ENCODE measurements around the gene TPH2.

TPH2 gene

GRCh38 chr12:72030277-72030676, 91.6 kb downstream of the TPH2 start:
- no peak for DNase-seq (ENCODE audit: low read depth in 4 of 4, low spot score in 1 of 4)

DNA sequence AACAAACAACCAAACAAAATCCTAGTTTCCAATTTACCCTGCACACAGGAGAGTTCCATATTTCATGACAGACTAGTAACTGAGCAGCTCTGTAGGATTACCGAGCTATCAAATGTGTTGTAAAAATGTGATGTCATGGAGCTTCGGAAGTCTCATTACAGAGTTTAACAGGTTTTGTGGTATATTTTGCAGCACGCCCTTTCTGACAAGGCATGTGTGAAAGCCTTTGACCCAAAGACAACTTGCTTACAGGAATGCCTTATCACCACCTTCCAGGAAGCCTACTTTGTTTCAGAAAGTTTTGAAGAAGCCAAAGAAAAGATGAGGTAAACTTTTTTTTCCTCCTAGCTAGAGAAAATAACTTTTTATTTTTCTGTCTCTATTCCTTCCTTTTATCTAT, 92.4 kb downstream of the TPH2 start:
- no peak for DNase-seq (ENCODE audit: low read depth in 4 of 4, low spot score in 1 of 4)

- no peak for DNase-seq (ENCODE audit: low read depth in 4 of 4, low spot score in 1 of 4)
Measured at GRCh38 chr12:72033991-72034390, 95.3 kb downstream of the TPH2 start.

DNA sequence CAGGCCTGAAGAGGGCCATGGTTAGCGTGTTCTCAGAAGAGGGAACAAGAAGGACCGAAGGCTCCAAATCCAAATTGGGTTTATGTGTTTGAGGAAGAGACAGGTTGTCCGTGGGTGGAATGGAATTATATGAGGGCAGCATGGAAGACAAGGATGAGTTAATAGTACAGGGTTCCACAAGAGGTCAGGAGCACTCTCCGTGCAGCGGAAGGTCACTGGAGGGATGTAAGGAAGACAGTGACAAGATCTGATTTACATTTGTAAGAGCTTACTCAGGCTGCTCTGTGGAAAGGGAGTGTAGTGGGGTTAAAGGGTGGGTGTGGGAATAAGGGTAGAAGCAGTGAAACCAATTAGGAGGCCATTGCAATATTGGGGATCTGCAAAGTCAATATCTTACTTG, 97.0 kb downstream of the TPH2 start:
- no peak for DNase-seq (ENCODE audit: low read depth in 4 of 4, low spot score in 1 of 4)

- DNase-seq (ENCODE audit: low read depth in 4 of 4, low spot score in 1 of 4), result no peak
Measured at GRCh38 chr12:72036393-72036792, 97.7 kb downstream of the TPH2 start.

DNA sequence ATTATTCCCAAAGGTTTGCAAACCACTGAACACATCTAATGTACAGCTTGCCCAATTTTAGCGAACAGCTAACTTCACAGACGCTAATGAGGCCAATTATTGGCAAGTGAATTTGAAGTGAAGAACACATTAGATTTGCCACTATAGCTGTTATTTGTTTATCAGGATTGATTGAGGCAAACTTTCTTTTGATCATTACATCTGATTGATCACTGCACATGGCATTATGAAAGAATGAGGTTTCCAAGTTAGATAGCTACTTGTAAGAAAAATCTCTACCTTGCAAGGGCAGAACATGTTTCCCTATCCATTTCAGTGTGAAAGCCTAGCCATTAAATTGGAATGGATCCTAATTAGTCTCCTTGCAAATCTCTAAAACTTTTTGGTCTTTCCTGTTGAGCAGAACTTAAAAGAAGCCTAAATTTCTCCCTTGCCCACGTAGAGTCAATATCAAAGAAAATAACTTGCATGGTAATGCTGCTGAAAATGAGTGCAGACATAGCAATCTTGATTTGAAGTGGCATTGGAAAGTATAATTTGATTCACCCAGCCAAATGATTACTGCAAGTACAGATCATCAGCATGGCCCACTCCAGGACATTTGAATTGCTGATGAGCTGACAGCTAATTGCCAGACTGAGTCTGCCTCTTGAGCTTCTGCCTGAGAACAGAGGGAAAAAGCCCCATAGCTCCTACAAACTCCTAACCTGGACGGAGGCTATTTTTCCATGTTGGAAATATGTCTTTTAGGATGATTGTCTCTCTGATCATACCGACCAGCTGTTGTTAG, 98.6 kb downstream of the TPH2 start:
- no peak for DNase-seq (ENCODE audit: low read depth in 4 of 4, low spot score in 1 of 4)

DNA sequence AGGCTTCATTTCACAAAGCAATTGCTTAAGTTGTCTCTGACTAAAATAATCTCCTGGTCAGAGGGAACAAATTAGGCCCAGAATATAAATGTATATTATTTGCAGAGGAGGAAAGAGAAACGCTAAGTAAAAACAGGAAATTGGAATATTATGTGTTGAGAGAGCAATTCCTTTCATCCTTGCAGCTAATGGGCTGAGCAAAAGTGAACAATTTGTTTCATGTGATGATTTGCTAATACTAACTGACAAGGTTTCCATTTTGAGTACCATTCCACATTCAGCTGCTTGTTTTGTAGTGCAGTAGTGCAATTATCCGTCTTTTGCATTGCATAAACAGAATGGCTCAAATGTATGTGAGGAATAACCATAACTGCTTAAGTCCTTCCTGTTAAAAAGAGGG, 103.2 kb downstream of the TPH2 start:
- no peak for DNase-seq (ENCODE audit: low read depth in 4 of 4, low spot score in 1 of 4)

GRCh38 chr12:72053604-72054003, 115.0 kb downstream of the TPH2 start:
- no peak for DNase-seq (ENCODE audit: low read depth in 4 of 4, low spot score in 1 of 4)

DNA sequence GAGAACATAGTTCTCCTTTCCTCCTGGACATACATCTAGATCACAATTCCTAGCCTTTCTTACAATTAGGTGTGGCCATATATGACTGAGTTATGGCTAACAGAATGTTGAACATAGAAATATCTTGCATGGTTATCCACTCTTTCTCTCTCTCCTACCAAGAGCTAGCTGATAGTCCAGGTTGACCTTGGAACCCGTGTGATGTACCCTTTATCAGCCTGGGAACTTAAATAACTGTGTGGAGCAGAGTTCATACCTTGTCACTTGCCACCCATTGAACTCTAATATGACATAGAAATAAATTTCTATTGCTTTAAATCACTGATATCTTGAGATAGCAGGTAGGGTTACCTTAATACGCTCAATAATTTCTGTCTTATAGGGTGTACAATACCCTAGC, 115.9 kb downstream of the TPH2 start:
- DNase-seq (ENCODE audit: low read depth in 4 of 4, low spot score in 1 of 4), result no peak

DNA sequence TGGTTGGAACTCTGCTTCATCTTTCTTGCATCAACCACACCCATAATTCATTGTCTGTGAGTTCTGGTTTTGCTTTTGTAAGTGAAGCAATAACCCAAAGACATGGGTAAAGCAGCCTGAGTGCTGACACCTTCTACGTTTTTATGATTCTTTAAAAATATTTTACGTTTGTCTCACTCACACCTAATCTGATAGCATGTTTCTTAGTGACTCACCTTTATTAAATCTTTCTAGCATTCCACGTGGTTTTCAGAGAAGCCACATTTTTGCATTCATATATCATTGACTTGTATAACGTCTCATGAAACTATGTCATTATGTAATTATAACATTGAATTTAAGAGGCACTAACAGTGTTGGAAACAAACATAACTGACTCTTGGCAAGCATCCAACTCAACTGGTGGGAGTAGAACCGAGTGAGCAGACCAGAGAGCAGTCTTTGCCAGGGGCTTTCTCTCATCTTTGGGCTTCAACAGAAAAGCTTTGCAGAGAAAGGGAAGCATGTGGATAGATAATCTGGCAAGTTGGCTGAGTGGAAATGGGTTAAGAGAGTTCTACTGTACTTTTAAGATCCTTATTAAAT, 118.8 kb downstream of the TPH2 start:
- DNase-seq (ENCODE audit: low read depth in 4 of 4, low spot score in 1 of 4), result no peak

DNA sequence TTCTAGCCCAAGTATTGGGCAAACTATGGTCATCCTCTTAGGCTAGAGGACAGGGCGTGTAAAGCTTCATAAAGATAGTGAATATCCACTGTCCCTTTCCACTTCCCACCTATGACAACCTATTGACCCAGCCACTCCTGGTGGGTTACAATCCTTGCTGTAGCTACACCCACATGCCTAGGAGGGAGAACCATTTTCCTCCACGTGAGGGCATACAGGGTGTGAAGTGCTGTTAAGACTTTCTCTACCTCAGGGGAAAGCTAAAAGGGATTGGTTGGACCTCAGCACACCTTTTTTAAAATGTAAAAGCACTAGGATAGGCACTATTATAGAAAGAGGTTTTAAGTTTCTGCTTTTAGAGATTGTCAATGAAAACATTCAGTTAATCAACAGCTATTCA, 124.4 kb downstream of the TPH2 start:
- DNase-seq (ENCODE audit: low read depth in 4 of 4, low spot score in 1 of 4), result no peak

DNA sequence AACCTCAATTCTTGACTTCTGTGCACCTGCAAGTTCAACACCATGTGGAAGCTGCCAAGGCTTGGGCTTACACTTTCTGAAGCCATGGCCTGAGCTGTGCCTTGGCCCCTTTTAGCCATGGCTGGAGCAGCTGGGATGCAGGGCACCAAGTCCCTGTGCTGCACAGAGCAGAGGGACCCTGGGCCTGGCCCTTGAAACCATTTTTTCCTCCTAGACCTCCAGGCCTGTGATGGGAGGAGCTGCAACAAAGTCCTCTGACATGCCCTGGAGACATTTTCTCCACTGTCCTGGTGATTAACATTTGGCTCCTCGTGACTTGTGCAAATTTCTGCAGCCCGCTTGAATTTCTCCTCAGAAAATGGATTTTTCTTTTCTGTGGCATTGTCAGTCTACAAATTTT, 132.4 kb downstream of the TPH2 start:
- no peak for DNase-seq (ENCODE audit: low read depth in 4 of 4, low spot score in 1 of 4)

DNA sequence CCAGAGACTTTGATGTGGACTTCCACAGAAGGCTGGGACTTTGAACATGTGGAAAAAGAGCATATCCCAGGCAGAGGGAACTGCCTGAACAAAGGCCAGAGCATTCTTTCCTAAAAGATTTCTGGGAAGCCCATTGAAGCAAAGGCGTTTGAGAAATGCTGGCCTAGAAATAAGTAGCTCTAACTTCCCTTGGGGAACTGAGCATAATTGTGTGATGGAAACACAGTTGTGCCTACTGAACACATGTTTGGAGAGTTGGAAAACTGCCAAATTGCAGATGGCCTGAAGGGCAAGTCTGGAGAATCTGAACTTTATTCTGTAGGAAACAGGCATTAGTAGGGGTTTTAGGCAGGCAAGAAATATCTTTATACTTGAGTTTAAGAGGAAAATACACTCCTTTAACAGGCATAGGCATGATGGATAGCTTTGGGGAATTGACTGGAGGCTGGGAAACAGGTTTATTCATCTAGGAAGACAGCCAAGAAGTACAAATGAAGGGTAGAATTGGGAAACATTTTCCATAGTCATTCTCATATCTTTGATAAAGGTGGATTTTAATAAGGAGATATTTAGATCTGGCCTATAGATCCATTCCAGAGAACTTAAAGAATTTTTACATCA, 134.1 kb downstream of the TPH2 start:
- no peak for DNase-seq (ENCODE audit: low read depth in 4 of 4, low spot score in 1 of 4)

GRCh38 chr12:72074065-72074464, 135.4 kb downstream of the TPH2 start:
- no peak for DNase-seq (ENCODE audit: low read depth in 4 of 4, low spot score in 1 of 4)

- no peak for DNase-seq (ENCODE audit: low read depth in 4 of 4, low spot score in 1 of 4)
Measured at GRCh38 chr12:72074956-72075355, 136.3 kb downstream of the TPH2 start.

DNA sequence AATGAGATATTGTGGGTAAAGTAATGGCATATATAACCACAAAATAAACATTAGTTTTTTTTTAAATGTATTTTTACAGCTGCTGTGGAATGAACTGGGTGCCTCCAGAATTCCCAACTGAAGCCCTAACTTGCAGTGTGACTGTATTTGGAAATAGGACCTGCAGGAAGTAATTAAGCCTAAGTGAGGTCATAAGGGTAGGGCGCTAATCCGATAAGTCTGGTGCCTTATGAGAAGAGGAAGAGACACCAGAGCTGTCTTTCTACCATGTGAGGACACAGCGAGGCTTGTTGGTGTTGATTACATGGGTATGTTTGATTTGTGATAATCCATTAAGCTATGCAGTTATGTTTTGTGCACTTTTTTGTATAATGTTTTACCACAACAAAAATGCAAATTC, 136.8 kb downstream of the TPH2 start:
- DNase-seq (ENCODE audit: low read depth in 4 of 4, low spot score in 1 of 4), result no peak

DNA sequence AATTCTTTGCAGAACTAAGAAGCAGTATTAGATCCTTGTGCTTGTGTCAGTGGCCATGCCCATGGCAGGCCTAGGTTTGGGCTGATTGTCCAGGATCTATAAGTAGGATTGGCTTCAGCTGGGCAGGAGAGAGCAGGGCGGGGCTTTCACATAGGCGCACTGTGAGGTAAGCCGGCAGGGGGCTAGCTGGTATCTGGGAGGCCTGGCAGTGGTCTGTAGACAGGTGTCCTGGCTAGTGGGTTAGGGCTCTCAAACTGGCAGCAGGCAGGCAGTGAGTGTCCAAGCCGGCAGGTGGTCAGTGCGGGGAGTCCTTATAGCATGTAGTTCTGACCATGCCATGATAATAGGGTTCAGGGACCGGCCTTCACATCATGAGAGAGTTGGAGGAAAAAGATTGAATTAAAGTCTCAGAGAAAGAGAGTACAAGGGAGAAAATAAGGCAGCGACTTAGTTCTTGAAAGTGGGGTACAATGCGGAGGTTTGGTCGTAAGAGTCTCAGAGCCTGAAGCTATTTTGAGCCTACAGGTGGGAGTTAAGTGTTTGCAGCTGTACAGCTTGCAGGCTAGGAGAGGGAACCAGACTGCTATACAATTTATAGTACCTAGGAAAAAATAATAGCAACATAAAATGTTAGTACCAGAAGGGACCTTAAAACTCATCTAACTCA, 137.4 kb downstream of the TPH2 start:
- no peak for DNase-seq (ENCODE audit: low read depth in 4 of 4, low spot score in 1 of 4)

DNA sequence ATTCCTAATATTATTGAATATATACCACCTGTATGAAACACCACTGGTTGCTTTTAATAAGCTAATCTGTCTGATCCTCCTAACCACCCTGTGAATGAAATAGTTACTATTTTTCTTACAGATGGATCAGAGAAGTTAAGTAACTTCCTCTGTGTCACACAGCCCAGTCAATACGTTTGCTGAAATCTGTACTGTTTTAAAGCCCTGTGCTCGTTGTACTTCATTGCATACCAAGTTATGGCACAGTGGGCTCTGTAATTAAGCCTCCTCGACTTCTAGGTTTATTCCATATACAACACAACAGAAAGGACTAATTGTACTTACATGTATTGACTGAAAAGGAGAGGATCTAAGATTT, 137.9 kb downstream of the TPH2 start:
- DNase-seq (ENCODE audit: low read depth in 4 of 4, low spot score in 1 of 4), result no peak

- DNase-seq (ENCODE audit: low read depth in 4 of 4, low spot score in 1 of 4), result no peak
Measured at GRCh38 chr12:72077111-72077820, 138.6 kb downstream of the TPH2 start.

- no peak for DNase-seq (ENCODE audit: low read depth in 4 of 4, low spot score in 1 of 4)
Measured at GRCh38 chr12:72081777-72082176, 143.1 kb downstream of the TPH2 start.
